Ecto neural progenitor cell (in vitro differentiated cells): Measurements from ENCODE around the gene CABLES2.
A peak's percentile ranks its signal among the peaks of the same experiment; 100 is the strongest.

Source experiments
- DNase-seq: peaks from one replicate; pipeline ENCODE4 v3.0.0-alpha.2; 2018; ENCODE audit warnings: low spot score

Gene CABLES2

GRCh38 chr20:62372042-62372993, 34.8 kb downstream of the CABLES2 start:
- DNase-seq, result no peak

GRCh38 chr20:62371588-62372041, 35.5 kb downstream of the CABLES2 start:
- no peak for DNase-seq

GRCh38 chr20:62370807-62371587, 36.1 kb downstream of the CABLES2 start:
- no peak for DNase-seq

- no peak for DNase-seq
These were observed 36.8 kb downstream of the CABLES2 start for GRCh38 chr20:62370115-62370806.

GRCh38 chr20:62369815-62370114, 37.3 kb downstream of the CABLES2 start:
- no peak for DNase-seq

GRCh38 chr20:62368976-62369814, 37.9 kb downstream of the CABLES2 start:
- DNase-seq, result no peak

- peak; percentile 88 for DNase-seq
These were observed 38.6 kb downstream of the CABLES2 start for GRCh38 chr20:62368392-62368975.

GRCh38 chr20:62367633-62368391, 39.3 kb downstream of the CABLES2 start:
- peak; percentile 79 for DNase-seq

GRCh38 chr20:62367136-62367632, 39.9 kb downstream of the CABLES2 start, which contains the start of gene LAMA5:
Gene LAMA5 (minus strand): TSS chr20:62367312. CDS start chr20:62367245, 67 bp downstream.
- DNase-seq, result peak; percentile 86

GRCh38 chr20:62366370-62367135, 40.5 kb downstream of the CABLES2 start:
- DNase-seq, result peak; percentile 82

- peak; percentile 72 for DNase-seq
These were observed 41.2 kb downstream of the CABLES2 start for GRCh38 chr20:62365814-62366369.

GRCh38 chr20:62364911-62365736, 42.0 kb downstream of the CABLES2 start:
- DNase-seq, result no peak

GRCh38 chr20:62363920-62364851, 42.9 kb downstream of the CABLES2 start:
- DNase-seq, result peak; percentile 62

- DNase-seq, result peak; percentile 62
These were observed 43.8 kb downstream of the CABLES2 start for GRCh38 chr20:62362991-62363919.

GRCh38 chr20:62362590-62362940, 44.5 kb downstream of the CABLES2 start:
- DNase-seq, result peak; percentile 48
